M059J (cell line): ENCODE measurements around the gene RPH3AL. TPM values are rescaled to one million over a fixed set of nuclear protein-coding genes. Genes with fewer than 3 reads are reported as not detected.
"Not testable (repeated sequence)": the region's sequence is repeated elsewhere in the genome, so short reads cannot be mapped to it uniquely, and the experiment has no call there.

Source experiments
- DNase-seq: peaks from one replicate; pipeline ENCODE4 v3.0.0-alpha.2; 2012; ENCODE audit warnings: low read depth
- total RNA-seq: library from RNA; depleted of rRNA; stranded (reverse); fragments of >200 nt; shearing (Covaris generic); gene quantifications from 2 replicates; pipeline ENCODE4 v1.2.3, GENCODE V29; 2014

The RPH3AL gene
- total RNA-seq, 1 experiment from 2014 or later, result 0.81 TPM

DNA sequence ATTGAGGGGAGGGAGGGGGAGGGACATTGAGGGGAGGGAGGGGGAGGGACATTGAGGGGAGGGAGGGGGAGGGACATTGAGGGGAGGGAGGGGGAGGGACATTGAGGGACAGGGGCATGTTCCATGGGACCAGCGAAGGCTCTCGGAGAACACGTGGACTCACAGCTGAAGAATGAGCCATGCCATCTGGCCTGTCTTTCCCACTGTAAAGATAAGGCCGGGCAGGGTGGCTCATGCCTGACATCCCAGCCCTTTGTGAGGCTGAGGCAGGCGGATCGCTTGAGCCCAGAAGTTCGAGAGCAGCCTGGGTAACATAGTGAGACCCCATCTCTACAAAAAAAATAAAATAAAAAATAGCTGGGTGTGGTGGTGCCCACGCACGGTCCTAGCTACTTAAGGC is 32.5 kb downstream of the RPH3AL start:
- no peak for DNase-seq

GRCh38 chr17:319266-319665 is 33.3 kb downstream of the RPH3AL start:
- no peak for DNase-seq

- DNase-seq, result not testable (repeated sequence)
These were observed 35.5 kb downstream of the RPH3AL start for GRCh38 chr17:317070-317469.

- not testable (repeated sequence) for DNase-seq
These were observed 37.2 kb downstream of the RPH3AL start for GRCh38 chr17:315399-315798.

- not testable (repeated sequence) for DNase-seq
These were observed 38.0 kb downstream of the RPH3AL start for GRCh38 chr17:314614-314944.

DNA sequence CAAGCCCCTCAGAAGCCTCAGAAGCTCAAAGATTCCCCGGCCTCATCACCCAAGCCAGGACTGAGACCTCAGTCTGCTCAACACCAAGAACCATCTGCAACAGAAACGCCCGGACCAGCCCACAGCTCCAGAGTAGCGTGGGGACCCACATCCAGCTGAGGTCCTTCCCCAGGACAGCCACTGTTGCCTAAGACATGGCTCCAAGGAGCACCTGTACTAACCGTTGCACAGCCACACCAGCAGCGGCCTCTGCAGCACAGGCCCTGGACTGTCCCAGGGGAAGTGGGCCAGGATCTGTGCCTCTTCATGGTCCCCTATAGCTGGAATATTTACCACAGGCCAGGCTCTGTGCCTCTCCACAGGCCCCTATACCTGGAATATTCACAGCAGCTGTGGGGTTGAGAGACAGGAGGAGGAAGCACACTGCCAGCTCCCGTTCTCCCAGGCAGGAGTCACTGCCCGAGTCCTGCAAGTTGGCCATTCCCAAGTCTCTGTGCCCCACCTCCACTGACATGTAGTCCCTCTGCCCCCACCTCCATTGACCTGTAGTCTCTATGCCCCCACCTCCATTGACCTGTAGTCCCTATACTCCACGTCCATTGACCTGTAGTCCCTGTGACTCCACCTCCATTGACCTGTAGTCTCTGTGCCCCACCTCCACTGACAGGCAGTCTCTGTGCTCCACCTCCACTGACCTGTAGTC is 38.5 kb downstream of the RPH3AL start:
- DNase-seq, result no peak

DNA sequence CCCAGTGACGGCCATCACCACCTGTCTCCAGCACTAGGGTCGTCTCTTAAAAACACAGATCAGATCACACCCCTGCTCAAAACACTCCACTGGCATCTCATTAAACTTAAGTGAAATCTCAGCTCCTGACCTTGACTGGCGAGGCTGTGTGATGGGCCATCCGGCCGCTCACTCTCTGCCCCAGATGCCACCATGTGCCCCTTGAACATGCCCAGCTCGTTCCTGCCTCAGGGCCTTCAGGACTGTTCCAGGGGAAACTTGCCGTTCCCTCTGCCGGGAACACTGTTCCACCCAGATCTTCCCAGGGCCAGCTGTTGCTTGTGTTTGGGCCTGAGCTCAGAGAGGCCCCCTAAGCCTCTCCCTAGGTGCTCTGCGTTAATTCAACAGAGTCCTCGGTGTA is 39.4 kb downstream of the RPH3AL start:
- DNase-seq, result no peak

- no peak for DNase-seq
These were observed 40.0 kb downstream of the RPH3AL start for GRCh38 chr17:312476-313148.

DNA sequence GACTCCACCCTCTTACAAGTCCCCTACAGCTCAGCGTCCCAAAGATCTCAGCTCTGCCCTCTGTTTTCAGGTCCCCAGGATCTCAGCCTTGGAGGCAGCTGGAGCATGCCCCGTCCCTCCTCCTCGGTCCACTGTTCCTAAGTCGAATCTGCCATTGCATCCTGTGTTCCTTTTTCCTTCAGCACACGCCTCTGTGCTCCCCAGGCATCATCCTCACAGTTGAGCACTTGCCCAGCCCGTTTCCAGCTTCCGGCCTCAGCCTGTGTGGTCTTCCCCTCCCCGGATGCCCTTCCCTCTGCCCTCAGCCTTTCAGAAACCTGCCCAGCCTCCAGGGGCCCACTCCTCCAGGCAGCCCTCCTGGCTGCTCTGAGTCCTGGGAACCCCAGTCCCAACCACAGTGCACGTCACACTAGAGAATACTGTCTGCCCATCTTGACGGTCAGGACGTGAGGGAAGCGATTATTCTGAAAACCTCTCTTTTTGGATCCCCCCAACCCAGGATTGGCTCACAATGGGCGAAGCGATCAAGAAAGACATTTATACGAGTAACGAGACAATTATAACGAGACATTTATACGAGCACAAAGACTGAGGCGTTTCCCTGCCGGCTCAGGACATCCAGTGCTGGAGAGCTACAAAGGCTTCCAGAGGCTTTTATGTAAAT is 41.4 kb downstream of the RPH3AL start:
- DNase-seq, result no peak

- DNase-seq, result no peak
These were observed 42.2 kb downstream of the RPH3AL start for GRCh38 chr17:310111-311010.

GRCh38 chr17:309361-309888 is 43.2 kb downstream of the RPH3AL start:
- DNase-seq, result peak; percentile 26

DNA sequence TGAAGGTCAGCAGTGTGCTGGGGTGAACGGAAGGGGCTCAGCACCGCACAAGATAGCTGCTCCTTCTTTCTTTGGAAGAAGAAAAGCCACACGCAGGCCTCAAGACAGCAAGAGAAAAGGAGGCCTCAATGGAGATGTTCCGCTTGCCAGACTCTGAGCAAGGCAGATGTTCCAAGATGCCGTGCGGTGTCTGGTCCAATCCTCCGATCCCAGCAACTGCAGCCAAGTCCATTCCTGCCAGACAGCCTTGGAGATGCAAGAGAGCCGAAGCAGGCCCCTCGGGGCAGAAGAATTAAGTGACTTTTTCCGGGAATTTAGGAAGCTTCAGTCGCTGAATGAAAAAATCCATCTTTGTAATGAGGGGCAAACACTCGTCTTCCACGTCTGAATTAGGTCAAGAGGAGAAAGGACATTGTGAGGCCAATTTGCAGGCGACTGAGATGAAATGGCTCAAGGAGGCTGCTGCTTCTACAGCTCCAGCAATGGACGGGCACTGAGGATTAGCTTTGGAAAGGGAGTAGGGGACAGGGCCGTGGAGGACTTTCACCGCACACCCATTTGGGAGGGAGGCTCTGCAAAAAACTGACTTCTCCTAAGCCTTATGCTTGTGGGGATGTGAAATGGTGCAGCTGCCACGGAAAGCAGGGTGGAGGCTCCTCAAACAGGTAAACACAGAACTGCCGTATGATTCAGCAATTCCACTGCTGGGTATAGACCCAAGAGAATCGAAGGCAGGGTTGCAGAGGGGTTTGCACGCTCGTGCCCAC is 44.7 kb downstream of the RPH3AL start:
- DNase-seq, result no peak

DNA sequence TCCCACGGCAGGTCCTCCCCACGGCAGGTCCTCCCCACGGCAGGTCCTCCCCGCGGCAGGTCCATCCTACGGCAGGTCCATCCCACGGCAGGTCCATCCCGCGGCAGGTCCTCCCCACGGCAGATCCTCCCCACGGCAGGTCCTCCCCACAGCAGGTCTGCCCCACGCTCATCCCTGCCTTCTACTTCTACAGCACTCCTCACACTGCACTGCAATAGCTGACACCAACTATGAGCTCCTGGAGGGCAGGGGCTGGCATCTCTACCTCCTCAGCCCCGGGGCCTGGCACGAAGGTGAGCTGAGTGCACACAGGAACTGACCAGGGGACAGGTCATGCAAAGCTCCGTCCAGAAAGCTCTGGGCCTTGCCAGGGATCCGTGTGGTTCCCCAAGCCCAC is 45.3 kb downstream of the RPH3AL start:
- DNase-seq, result no peak

DNA sequence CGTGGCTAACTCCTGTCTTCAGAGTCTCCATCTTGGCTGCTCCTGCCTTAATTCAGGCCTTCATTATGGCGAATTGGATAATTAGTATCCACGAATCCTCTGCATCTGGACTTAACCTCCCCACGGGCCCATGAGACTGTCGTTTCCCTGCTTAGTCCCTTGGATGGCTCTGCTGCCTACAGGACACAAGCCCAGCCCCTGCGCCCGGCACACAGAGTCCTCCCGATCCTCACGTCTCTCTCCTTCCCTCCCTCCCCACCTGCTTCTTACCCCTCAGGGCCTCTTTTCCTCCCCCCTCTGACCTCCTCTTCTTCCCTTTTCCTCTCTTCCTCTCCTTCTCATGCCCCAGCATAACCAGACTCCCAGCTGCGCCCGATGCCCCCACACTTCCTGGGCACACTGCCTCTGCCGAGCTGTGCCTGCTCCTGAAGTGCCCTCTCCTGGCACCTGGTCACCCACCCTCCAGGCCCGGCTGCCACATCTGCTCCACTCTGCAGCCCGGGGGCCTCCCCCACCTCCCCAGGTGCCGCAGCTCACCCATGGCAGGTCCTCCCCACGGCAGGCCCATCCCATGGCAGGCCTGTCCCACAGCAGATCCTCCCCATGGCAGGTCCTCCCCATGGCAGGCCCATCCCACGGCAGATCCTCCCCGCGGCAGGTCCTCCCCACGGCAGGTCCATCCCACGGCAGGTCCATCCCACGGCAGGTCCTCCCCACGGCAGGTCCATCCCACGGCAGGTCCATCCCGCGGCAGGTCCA is 45.9 kb downstream of the RPH3AL start:
- no peak for DNase-seq

- DNase-seq, result no peak
These were observed 46.5 kb downstream of the RPH3AL start for GRCh38 chr17:306116-306515.

DNA sequence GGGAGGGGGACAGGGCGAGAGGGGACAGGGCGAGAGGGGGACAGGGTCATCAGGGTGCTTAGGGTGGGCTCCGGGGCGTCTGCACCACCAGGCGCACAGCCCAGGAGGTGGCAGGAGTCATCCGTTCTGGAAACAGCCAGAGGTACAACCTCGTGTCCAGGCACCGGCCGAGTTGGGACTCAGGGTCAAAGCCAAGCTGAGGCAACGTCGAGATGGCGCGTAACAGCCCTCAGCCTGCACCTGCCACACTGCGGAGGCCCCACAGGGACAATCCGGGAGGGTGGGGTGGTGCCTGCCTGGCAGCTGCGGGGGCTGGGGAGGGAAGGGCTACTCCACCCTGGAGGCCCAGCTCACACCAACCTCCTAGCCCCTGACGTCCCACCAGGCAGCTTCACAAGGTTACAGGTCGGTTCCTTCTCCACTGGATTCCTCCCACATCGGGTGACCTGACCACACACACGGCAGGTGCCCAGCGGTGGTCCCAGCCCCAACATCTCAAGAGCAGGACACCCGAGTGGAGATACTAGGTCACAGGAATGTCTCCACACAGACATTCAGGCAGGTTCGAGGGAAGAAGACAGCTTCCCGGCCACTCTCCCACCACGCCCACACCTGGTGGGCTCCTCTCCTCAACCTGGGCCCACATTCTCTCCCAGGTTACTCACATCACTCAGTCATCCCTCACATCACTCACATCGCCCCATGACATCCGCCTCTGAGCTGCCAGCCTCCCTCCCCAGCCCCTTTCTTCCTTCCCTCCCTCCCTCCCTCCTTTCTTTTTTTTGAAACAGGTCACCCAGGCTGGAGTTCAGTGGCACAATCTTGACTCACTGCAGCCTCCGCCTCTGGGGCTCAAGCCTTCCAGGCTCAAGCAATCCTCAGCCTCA is 47.3 kb downstream of the RPH3AL start:
- no peak for DNase-seq

GRCh38 chr17:304461-304860 is 48.1 kb downstream of the RPH3AL start:
- DNase-seq, result no peak

GRCh38 chr17:303168-303567 is 49.4 kb downstream of the RPH3AL start:
- no peak for DNase-seq

GRCh38 chr17:302300-302698 is 50.3 kb downstream of the RPH3AL start:
- DNase-seq, result no peak
